ENCODE measurements around the gene OCLN. TPM values are rescaled to one million over a fixed set of nuclear protein-coding genes. Genes with fewer than 3 reads are reported as not detected.

Gene OCLN
- total RNA-seq, 2 experiments from 2014 or later: 0.56 to 1.0 TPM

GRCh38 chr5:69502367-69502766 is 9.8 kb downstream of the OCLN start:
- TF ChIP-seq, protein P1, sequence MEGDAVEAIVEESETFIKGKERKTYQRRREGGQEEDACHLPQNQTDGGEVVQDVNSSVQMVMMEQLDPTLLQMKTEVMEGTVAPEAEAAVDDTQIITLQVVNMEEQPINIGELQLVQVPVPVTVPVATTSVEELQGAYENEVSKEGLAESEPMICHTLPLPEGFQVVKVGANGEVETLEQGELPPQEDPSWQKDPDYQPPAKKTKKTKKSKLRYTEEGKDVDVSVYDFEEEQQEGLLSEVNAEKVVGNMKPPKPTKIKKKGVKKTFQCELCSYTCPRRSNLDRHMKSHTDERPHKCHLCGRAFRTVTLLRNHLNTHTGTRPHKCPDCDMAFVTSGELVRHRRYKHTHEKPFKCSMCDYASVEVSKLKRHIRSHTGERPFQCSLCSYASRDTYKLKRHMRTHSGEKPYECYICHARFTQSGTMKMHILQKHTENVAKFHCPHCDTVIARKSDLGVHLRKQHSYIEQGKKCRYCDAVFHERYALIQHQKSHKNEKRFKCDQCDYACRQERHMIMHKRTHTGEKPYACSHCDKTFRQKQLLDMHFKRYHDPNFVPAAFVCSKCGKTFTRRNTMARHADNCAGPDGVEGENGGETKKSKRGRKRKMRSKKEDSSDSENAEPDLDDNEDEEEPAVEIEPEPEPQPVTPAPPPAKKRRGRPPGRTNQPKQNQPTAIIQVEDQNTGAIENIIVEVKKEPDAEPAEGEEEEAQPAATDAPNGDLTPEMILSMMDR (IDR thresholded peaks at IDR 0.05): no peak
- H3K9me3 Mint-ChIP-seq: no peaks in the 10 kb centered on the region
- intact Hi-C loops (cut with micrococcal nuclease): no loop called here
- CTCF ChIA-PET: no interaction called here
- no peaks in the 10 kb centered on the region for H3K36me3 Mint-ChIP-seq (ENCODE audit: low read depth)
- POLR2A ChIA-PET: no interaction called here
- no peak for DNase-seq
- no peak overlapping the region for H3K4me3 Mint-ChIP-seq
- no peak overlapping the region for H3K27ac Mint-ChIP-seq
- no peaks in the 10 kb centered on the region for H3K4me1 Mint-ChIP-seq (ENCODE audit: low read depth)
- no peak for ATAC-seq
- peaks cover 8% of the 10 kb centered on the region for H3K27me3 Mint-ChIP-seq

GRCh38 chr5:69502767-69503488 is 10.3 kb downstream of the OCLN start:
- Mint-ChIP-seq H3K4me3 (no peak overlapping the region), H3K27ac (no peak overlapping the region), H3K36me3 (ENCODE audit: low read depth) (no peaks in the 10 kb centered on the region), H3K4me1 (ENCODE audit: low read depth) (no peaks in the 10 kb centered on the region), H3K9me3 (no peaks in the 10 kb centered on the region), H3K27me3 (peaks cover 5% of the 10 kb centered on the region)
- DNase-seq (no peak), ATAC-seq (no peak)
- TF ChIP-seq, protein P1 (IDR thresholded peaks at IDR 0.05): no peak
- POLR2A ChIA-PET: no interaction called here
- intact Hi-C loops (cut with micrococcal nuclease): no loop called here
- CTCF ChIA-PET: no interaction called here

GRCh38 chr5:69504036-69504435 is 11.4 kb downstream of the OCLN start:
- no peak overlapping the region for H3K27ac Mint-ChIP-seq
- CTCF ChIA-PET: no interaction called here
- H3K4me3 Mint-ChIP-seq: no peak overlapping the region
- H3K36me3 Mint-ChIP-seq (ENCODE audit: low read depth): no peaks in the 10 kb centered on the region
- H3K9me3 Mint-ChIP-seq: no peaks in the 10 kb centered on the region
- ATAC-seq: no peak
- DNase-seq: no peak
- TF ChIP-seq, protein P1 (IDR thresholded peaks at IDR 0.05): no peak
- H3K4me1 Mint-ChIP-seq (ENCODE audit: low read depth): no peaks in the 10 kb centered on the region
- intact Hi-C loops (cut with micrococcal nuclease): no loop called here
- H3K27me3 Mint-ChIP-seq: peaks cover 5% of the 10 kb centered on the region
- POLR2A ChIA-PET: no interaction called here

- intact Hi-C loops (cut with micrococcal nuclease): no loop called here
- Mint-ChIP-seq H3K27me3 (peaks cover 4% of the 10 kb centered on the region), H3K27ac (no peak overlapping the region), H3K9me3 (no peaks in the 10 kb centered on the region), H3K4me1 (ENCODE audit: low read depth) (no peaks in the 10 kb centered on the region), H3K4me3 (no peak overlapping the region), H3K36me3 (ENCODE audit: low read depth) (no peaks in the 10 kb centered on the region)
- TF ChIP-seq, protein P1 (IDR thresholded peaks at IDR 0.05): no peak
- ATAC-seq (no peak), DNase-seq (no peak)
- ChIA-PET CTCF (no interaction called here), POLR2A (no interaction called here)
These were observed 12.7 kb downstream of the OCLN start for GRCh38 chr5:69505306-69505705.

GRCh38 chr5:69509212-69509611 is 16.6 kb downstream of the OCLN start:
- intact Hi-C loops (cut with micrococcal nuclease): no loop called here
- DNase-seq (no peak), ATAC-seq (no peak)
- Mint-ChIP-seq H3K4me3 (no peak overlapping the region), H3K9me3 (no peaks in the 10 kb centered on the region), H3K27ac (no peak overlapping the region), H3K4me1 (ENCODE audit: low read depth) (no peaks in the 10 kb centered on the region), H3K36me3 (ENCODE audit: low read depth) (no peaks in the 10 kb centered on the region), H3K27me3 (peaks cover 2% of the 10 kb centered on the region)
- ChIA-PET POLR2A (no interaction called here), CTCF (no interaction called here)
- TF ChIP-seq, protein P1 (IDR thresholded peaks at IDR 0.05): no peak
